NB4 (cell line): ENCODE results near the gene SERGEF.

ENCODE experiments used
- DNase-seq: peaks from one replicate; pipeline ENCODE4 v3.0.0; 2010; ENCODE audit warnings: low read depth
- H3K4me3 ChIP-seq: one replicate; pipeline ENCODE4 v1.5.1; 2011; ENCODE audit warnings: mild to moderate bottlenecking, low read depth, low read length, moderate library complexity
- MYC ChIP-seq: IDR thresholded peaks from 2 replicates; pipeline ENCODE4 v1.6.1; 2011; ENCODE audit warnings: low read depth, low read length
- POLR2A ChIP-seq: IDR thresholded peaks from 2 replicates; pipeline ENCODE4 v1.6.1; 2011; ENCODE audit warnings: mild to moderate bottlenecking; ENCODE audit not compliant: insufficient read length; ENCODE audit errors: extremely low read depth
- TF ChIP-seq, protein P1 (sequence below): IDR thresholded peaks from 2 replicates; pipeline ENCODE4 v1.6.1; 2011; ENCODE audit warnings: low read depth, low read length
- TF ChIP-seq, protein P2 (sequence below): IDR thresholded peaks from one replicate; pipeline ENCODE4 v1.5.1; 2012; ENCODE audit warnings: low read depth, low read length

Gene SERGEF

DNA sequence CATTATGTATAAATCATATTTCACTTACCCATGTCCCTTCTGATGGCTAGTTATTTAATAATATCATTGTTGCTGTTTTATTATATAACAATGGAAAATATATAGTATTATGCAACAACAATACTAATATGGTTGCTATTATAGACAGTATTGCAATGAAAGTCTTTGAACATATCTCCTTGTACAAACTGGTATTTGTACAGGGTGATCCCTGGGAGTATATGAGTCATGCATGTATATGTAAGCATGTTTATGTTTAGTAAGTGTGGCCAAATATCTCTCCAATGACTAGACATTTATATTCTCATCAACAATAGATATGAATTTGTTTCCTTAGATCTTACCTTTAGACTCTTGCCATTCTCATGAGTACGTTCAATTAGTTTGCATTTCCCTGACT, 222.4 kb downstream of the SERGEF start:
- no peak for TF ChIP-seq MYC
- TF ChIP-seq, protein P1, sequence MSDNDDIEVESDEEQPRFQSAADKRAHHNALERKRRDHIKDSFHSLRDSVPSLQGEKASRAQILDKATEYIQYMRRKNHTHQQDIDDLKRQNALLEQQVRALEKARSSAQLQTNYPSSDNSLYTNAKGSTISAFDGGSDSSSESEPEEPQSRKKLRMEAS: no peak
- no peak for TF ChIP-seq POLR2A
- TF ChIP-seq, protein P2, sequence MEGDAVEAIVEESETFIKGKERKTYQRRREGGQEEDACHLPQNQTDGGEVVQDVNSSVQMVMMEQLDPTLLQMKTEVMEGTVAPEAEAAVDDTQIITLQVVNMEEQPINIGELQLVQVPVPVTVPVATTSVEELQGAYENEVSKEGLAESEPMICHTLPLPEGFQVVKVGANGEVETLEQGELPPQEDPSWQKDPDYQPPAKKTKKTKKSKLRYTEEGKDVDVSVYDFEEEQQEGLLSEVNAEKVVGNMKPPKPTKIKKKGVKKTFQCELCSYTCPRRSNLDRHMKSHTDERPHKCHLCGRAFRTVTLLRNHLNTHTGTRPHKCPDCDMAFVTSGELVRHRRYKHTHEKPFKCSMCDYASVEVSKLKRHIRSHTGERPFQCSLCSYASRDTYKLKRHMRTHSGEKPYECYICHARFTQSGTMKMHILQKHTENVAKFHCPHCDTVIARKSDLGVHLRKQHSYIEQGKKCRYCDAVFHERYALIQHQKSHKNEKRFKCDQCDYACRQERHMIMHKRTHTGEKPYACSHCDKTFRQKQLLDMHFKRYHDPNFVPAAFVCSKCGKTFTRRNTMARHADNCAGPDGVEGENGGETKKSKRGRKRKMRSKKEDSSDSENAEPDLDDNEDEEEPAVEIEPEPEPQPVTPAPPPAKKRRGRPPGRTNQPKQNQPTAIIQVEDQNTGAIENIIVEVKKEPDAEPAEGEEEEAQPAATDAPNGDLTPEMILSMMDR: no peak
- no peak for DNase-seq
- H3K4me3 ChIP-seq: no peak overlapping the region

GRCh38 chr11:17788084-17788483, 224.8 kb downstream of the SERGEF start:
- no peak overlapping the region for H3K4me3 ChIP-seq
- TF ChIP-seq, protein P2: no peak
- TF ChIP-seq MYC (no peak), POLR2A (no peak)
- TF ChIP-seq, protein P1: no peak
- DNase-seq: no peak

DNA sequence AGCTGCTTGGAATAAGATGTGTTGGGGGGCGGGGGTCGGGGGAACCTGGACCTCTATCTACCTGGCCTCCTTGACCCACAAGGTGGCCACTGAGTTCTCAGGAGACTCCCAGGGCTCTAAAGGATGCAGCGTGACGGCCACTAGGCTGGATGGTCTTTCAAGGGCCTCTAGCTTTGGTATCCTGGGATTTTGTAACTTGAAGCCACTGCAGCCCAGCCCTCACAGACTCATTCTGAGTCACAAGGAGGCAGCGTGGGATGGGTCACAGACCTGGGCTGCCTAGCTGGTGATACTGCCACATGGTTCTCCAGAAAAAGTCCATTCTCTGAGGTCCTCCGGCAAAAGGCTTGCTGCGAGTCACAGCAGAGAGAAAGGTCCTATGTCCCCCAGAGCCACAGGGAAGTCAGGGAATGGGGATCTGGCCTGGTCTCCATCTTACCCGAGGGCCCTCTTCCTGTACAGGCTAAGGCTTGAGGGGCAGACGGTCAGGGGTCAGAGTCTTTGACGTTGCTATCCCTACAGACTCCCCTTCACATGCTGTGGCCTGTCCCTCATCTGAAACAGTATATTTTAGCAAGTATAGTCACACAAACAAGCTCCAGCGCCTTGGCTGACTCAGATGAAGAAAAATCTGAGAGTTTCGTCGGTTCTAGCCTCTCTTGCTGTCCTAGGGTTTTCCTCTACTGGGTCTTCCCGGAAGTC, 225.9 kb downstream of the SERGEF start:
- TF ChIP-seq MYC (no peak), POLR2A (no peak)
- TF ChIP-seq, protein P2: no peak
- no peak overlapping the region for H3K4me3 ChIP-seq
- no peak for DNase-seq

- DNase-seq: no peak
- TF ChIP-seq MYC: no peak
- TF ChIP-seq, protein P2: no peak
- TF ChIP-seq, protein P1: no peak
- TF ChIP-seq POLR2A: no peak
- no peak overlapping the region for H3K4me3 ChIP-seq
These were observed 229.0 kb downstream of the SERGEF start for GRCh38 chr11:17783878-17784277.

DNA sequence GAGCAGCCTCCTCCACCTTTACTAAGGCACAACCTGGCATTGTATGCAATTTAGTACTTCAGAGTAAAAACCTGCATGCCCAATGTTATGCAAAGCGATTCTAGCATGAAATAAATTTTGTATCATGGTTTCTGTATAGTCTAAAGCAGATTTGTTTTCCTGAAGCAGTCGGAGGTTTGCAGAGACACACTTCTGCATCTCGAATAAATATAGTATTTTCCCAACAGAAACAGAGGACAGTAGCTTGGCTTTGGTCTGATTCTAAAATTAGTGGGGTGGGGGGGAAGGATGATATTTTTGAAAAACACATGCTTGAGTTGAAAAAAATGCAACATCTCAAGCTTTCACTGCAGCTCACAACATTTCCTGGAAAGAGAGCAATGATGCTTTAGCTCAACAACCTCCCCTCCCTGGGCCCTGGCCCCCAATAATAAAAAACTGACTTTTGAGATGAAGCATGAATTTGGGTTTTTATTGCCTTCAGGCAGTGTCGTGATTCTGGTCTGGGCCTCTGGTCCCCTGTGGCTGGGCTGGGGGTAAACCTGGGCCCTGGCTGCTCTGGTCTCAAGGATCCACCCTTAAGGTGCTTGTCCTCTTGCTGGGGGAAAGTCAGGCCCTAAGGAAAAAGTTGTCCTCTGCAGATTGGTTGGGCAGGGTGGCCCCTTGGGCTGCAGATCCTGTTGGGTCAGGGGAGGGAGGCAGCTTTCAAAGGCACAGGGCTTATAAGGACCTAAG, 230.1 kb downstream of the SERGEF start:
- DNase-seq: no peak
- TF ChIP-seq, protein P1: no peak
- TF ChIP-seq POLR2A: no peak
- TF ChIP-seq MYC: no peak
- TF ChIP-seq, protein P2: no peak

GRCh38 chr11:17782145-17782544, 230.7 kb downstream of the SERGEF start:
- H3K4me3 ChIP-seq: no peak overlapping the region
- no peak for TF ChIP-seq POLR2A
- TF ChIP-seq, protein P2: no peak
- no peak for TF ChIP-seq MYC
- TF ChIP-seq, protein P1: no peak
- DNase-seq: no peak

More for the DNA sequence above, 230.1 kb downstream of the SERGEF start:
- no peak overlapping the region for H3K4me3 ChIP-seq
